HUES64 (cell line): ENCODE data around the gene BMAL1.

Source experiments
- H3K27ac ChIP-seq: 2 replicates; pipeline ENCODE4 v1.7.0; 2013; ENCODE audit warnings: low read depth, low read length, inconsistent platforms
- H3K27me3 ChIP-seq: 2 replicates; pipeline ENCODE4 v1.6.1; 2013; ENCODE audit warnings: mild to moderate bottlenecking, low read length; ENCODE audit not compliant: insufficient read depth
- H3K36me3 ChIP-seq: 2 replicates; pipeline ENCODE4 v1.6.1; 2013; ENCODE audit warnings: mild to moderate bottlenecking, low read length; ENCODE audit not compliant: insufficient read depth
- H3K4me1 ChIP-seq: 2 replicates; pipeline ENCODE4 v1.6.1; 2013; ENCODE audit warnings: mild to moderate bottlenecking, low read length, moderate library complexity; ENCODE audit not compliant: insufficient read depth
- H3K4me3 ChIP-seq: 2 replicates; pipeline ENCODE4 v1.5.1; 2013; ENCODE audit warnings: mild to moderate bottlenecking, low read length, moderate library complexity
- H3K9ac ChIP-seq: 2 replicates; pipeline ENCODE4 v1.6.1; 2013; ENCODE audit warnings: mild to moderate bottlenecking, low read depth, low read length
- H3K9me3 ChIP-seq: 2 replicates; pipeline ENCODE4 v1.6.1; 2013; ENCODE audit warnings: low read depth, low read length; ENCODE audit not compliant: insufficient read depth
- whole genome bisulfite sequencing: fragments of 150-250, 120-280 bp; methylation state at CpG from one replicate; pipeline ENCODE4 v1.1.7; 2013; ENCODE audit warnings: missing lambda C conversion rate; 5-methylcytosine and 5-hydroxymethylcytosine counted together

BMAL1 gene

GRCh38 chr11:13308704-13309103 lies 31.1 kb downstream of the BMAL1 start:
- Histone ChIP-seq H3K4me1 (no peaks in the 10 kb centered on the region), H3K4me3 (no peak overlapping the region), H3K36me3 (no peaks in the 10 kb centered on the region), H3K9ac (no peak overlapping the region), H3K27ac (no peak overlapping the region), H3K9me3 (no peaks in the 10 kb centered on the region), H3K27me3 (no peaks in the 10 kb centered on the region)
- 93% methylated on average over 2 of the region's 2 CpGs for whole genome bisulfite sequencing

GRCh38 chr11:13309156-13309555 lies 31.6 kb downstream of the BMAL1 start:
- Histone ChIP-seq H3K9ac (no peak overlapping the region), H3K4me3 (no peak overlapping the region), H3K9me3 (no peaks in the 10 kb centered on the region), H3K36me3 (no peaks in the 10 kb centered on the region), H3K4me1 (no peaks in the 10 kb centered on the region), H3K27me3 (no peaks in the 10 kb centered on the region), H3K27ac (no peak overlapping the region)
- 95% methylated on average over 4 of the region's 4 CpGs for WGBS

- 95% methylated on average over 6 of the region's 6 CpGs for WGBS
- Histone ChIP-seq H3K27ac (no peak overlapping the region), H3K4me3 (no peak overlapping the region), H3K4me1 (peaks cover 8% of the 10 kb centered on the region; the same call in 1 of the 2 replicates), H3K9me3 (no peaks in the 10 kb centered on the region), H3K36me3 (no peaks in the 10 kb centered on the region), H3K27me3 (no peaks in the 10 kb centered on the region), H3K9ac (no peak overlapping the region)
These were observed 32.9 kb downstream of the BMAL1 start for GRCh38 chr11:13310443-13310842.

GRCh38 chr11:13311570-13311969 lies 34.0 kb downstream of the BMAL1 start:
- H3K27ac ChIP-seq = no peak overlapping the region

GRCh38 chr11:13313005-13313819 lies 35.6 kb downstream of the BMAL1 start:
- Histone ChIP-seq H3K4me3 (no peak overlapping the region), H3K27me3 (no peaks in the 10 kb centered on the region), H3K4me1 (peaks cover 8% of the 10 kb centered on the region; the same call in 1 of the 2 replicates), H3K27ac (no peak overlapping the region), H3K36me3 (no peaks in the 10 kb centered on the region), H3K9ac (no peak overlapping the region), H3K9me3 (no peaks in the 10 kb centered on the region)
- 85% methylated on average over 16 of the region's 16 CpGs for WGBS

More at GRCh38 chr11:13311570-13311969, 34.0 kb downstream of the BMAL1 start:
- Histone ChIP-seq H3K9ac (no peak overlapping the region), H3K36me3 (no peaks in the 10 kb centered on the region), H3K9me3 (no peaks in the 10 kb centered on the region), H3K4me1 (peaks cover 8% of the 10 kb centered on the region; the same call in 1 of the 2 replicates), H3K27me3 (no peaks in the 10 kb centered on the region), H3K4me3 (no peak overlapping the region)
- 95% methylated on average over 3 of the region's 3 CpGs for WGBS

- no peak overlapping the region for H3K9ac ChIP-seq
- peaks cover 8% of the 10 kb centered on the region; the same call in 1 of the 2 replicates for H3K4me1 ChIP-seq
- H3K27ac ChIP-seq = peak overlapping the region; percentile 15; the same call in 1 of the 2 replicates
- no peak overlapping the region for H3K4me3 ChIP-seq
- H3K27me3 ChIP-seq = no peaks in the 10 kb centered on the region
- no peaks in the 10 kb centered on the region for H3K36me3 ChIP-seq
- 89% methylated on average over 2 of the region's 2 CpGs for WGBS
- no peaks in the 10 kb centered on the region for H3K9me3 ChIP-seq
These were observed 37.2 kb downstream of the BMAL1 start for GRCh38 chr11:13314676-13315394.

- no peaks in the 10 kb centered on the region for H3K27me3 ChIP-seq
- H3K36me3 ChIP-seq = no peaks in the 10 kb centered on the region
- no peak overlapping the region for H3K27ac ChIP-seq
- H3K4me3 ChIP-seq = no peak overlapping the region
- peaks cover 8% of the 10 kb centered on the region; the same call in 1 of the 2 replicates for H3K4me1 ChIP-seq
- no peaks in the 10 kb centered on the region for H3K9me3 ChIP-seq
- 96% methylated on average over 11 of the region's 11 CpGs for WGBS
- no peak overlapping the region for H3K9ac ChIP-seq
These were observed 38.2 kb downstream of the BMAL1 start for GRCh38 chr11:13315517-13316432.

GRCh38 chr11:13316528-13316961 lies 39.0 kb downstream of the BMAL1 start:
- H3K4me1 ChIP-seq = peaks cover 8% of the 10 kb centered on the region; the same call in 1 of the 2 replicates
- H3K27ac ChIP-seq = no peak overlapping the region
- no peaks in the 10 kb centered on the region for H3K36me3 ChIP-seq
- no peaks in the 10 kb centered on the region for H3K27me3 ChIP-seq
- 86% methylated on average over 4 of the region's 4 CpGs for WGBS
- H3K4me3 ChIP-seq = no peak overlapping the region
- H3K9me3 ChIP-seq = no peaks in the 10 kb centered on the region
- no peak overlapping the region for H3K9ac ChIP-seq

- Histone ChIP-seq H3K27ac (no peak overlapping the region), H3K27me3 (no peaks in the 10 kb centered on the region), H3K9me3 (no peaks in the 10 kb centered on the region), H3K36me3 (no peaks in the 10 kb centered on the region), H3K4me3 (no peak overlapping the region), H3K9ac (no peak overlapping the region), H3K4me1 (peaks cover 8% of the 10 kb centered on the region; the same call in 1 of the 2 replicates)
- WGBS = 94% methylated on average over 4 of the region's 4 CpGs
These were observed 39.9 kb downstream of the BMAL1 start for GRCh38 chr11:13317293-13318080.
